HCT116 (cell line): Measurements from ENCODE around the gene CD200R1L. TPM values are rescaled to one million over a fixed set of nuclear protein-coding genes. Genes with fewer than 3 reads are reported as not detected.

Experiments
- ATAC-seq: fragments of 200-7000 bp; cut with Tn5 transposase; 2 replicates; pipeline ENCODE4 v1.9.1; 2020; ENCODE audit warnings: mild to moderate bottlenecking, moderate library complexity
- BruUV-seq: library from RNA; stranded (reverse); fragments of 400-500 nt; replicated peaks from 2 replicates; lab custom pipeline; 2021; lab: Mats Ljungman, UMichigan
- CTCF ChIA-PET: fragments of 300-600 bp; sonication (Branson Sonifier 250); formaldehyde crosslinking; loops from one replicate; lab custom pipeline; 2021; ENCODE audit warnings: antibody characterized with exemption; lab: Charles Lee
- POLR2A ChIA-PET: fragments of 300-600, 350-600 bp; sonication (Branson Sonifier 250); formaldehyde crosslinking; loops from one replicate; lab custom pipeline; 2021; ENCODE audit warnings: antibody characterized with exemption; lab: Charles Lee
- RAD21 ChIA-PET, 2 experiments: fragments of 300-600 bp; sonication (Branson Sonifier 250); formaldehyde crosslinking; loops; one replicate each; lab custom pipeline; 2023; ENCODE audit warnings: low total read pairs in 2 of 2; ENCODE audit not compliant: uncharacterized antibody in 2 of 2, unreplicated experiment in 2 of 2, low non-redundant PET in 1 of 2; lab: Charles Lee
- DNase-seq: peaks from one replicate; pipeline ENCODE4 v3.0.0-alpha.2; 2010; ENCODE audit warnings: low read depth, low spot score
- H2AFZ ChIP-seq: fragments of 200-600 bp; shearing (Covaris generic), sonication (generic); 2 replicates; pipeline ENCODE4 v1.6.1; 2017; ENCODE audit warnings: low read depth, mixed run types, mixed read lengths, antibody characterized with exemption, low read length; ENCODE audit not compliant: poor library complexity, severe bottlenecking
- H3K27ac ChIP-seq: 2 replicates; pipeline ENCODE4 v1.5.1; 2012; ENCODE audit warnings: low read depth, low read length
- H3K27me3 ChIP-seq: fragments of 200-600 bp; sonication (generic); 2 replicates; pipeline ENCODE4 v1.6.1; 2016; ENCODE audit warnings: mixed run types, low read length, mixed read lengths; ENCODE audit not compliant: insufficient read depth
- H3K36me3 ChIP-seq, 2 experiments: fragments of 200-500 bp in 1 of 2; fragments of 200-600 bp in 1 of 2; sonication (Bioruptor generic) in 1 of 2; sonication (generic) in 1 of 2; 2 replicates each; pipeline versions ENCODE4 v1.5.1 to v1.6.1; 2014 to 2016; ENCODE audit warnings: low read length in 2 of 2, inconsistent platforms in 1 of 2, mixed read lengths in 1 of 2, mixed run types in 1 of 2; ENCODE audit not compliant: insufficient read depth in 2 of 2, control insufficient read depth in 1 of 2
- H3K4me1 ChIP-seq, 2 experiments: fragments of 200-600 bp in 1 of 2; sonication (generic) in 1 of 2; 2 replicates each; pipeline versions ENCODE4 v1.5.1 to v1.6.1; 2012 to 2017; ENCODE audit warnings: low read length in 2 of 2, inconsistent platforms in 1 of 2, mild to moderate bottlenecking in 1 of 2, mixed read lengths in 1 of 2, mixed run types in 1 of 2, moderate library complexity in 1 of 2; ENCODE audit not compliant: insufficient read depth in 2 of 2, control insufficient read depth in 1 of 2
- H3K4me2 ChIP-seq: fragments of 200-600 bp; sonication (generic); 2 replicates; pipeline ENCODE4 v1.6.1; 2017; ENCODE audit warnings: mixed run types, low read length, mixed read lengths
- H3K4me3 ChIP-seq, 2 experiments: fragments of 200-600 bp in 1 of 2; sonication (generic) in 1 of 2; replicated peaks in 1 of 2; 2 replicates each; pipeline ENCODE4 v1.5.1; 2011 to 2016; ENCODE audit warnings: low read length in 2 of 2, control low read depth in 1 of 2, low read depth in 1 of 2, mild to moderate bottlenecking in 1 of 2, mixed read lengths in 1 of 2, mixed run types in 1 of 2
- H3K79me2 ChIP-seq: fragments of 200-600 bp; sonication (generic); 2 replicates; pipeline ENCODE4 v1.6.1; 2017; ENCODE audit warnings: mild to moderate bottlenecking, mixed run types, low read length, moderate library complexity, mixed read lengths; ENCODE audit not compliant: insufficient read depth
- H3K9ac ChIP-seq: fragments of 200-600 bp; sonication (generic); 2 replicates; pipeline ENCODE4 v1.6.1; 2016; ENCODE audit warnings: low read length, mixed read lengths
- H3K9me2 ChIP-seq: fragments of 200-600 bp; sonication (generic), shearing (Covaris generic); 2 replicates; pipeline ENCODE4 v1.6.1; 2017; ENCODE audit warnings: mixed run types, mild to moderate bottlenecking, moderate library complexity; ENCODE audit not compliant: insufficient read depth
- H3K9me3 ChIP-seq, 2 experiments: fragments of 200-500 bp in 1 of 2; fragments of 200-600 bp in 1 of 2; sonication (Bioruptor generic) in 1 of 2; sonication (generic) in 1 of 2; 2 replicates each; pipeline ENCODE4 v1.6.1; 2014 to 2017; ENCODE audit warnings: low read length in 2 of 2, mixed read lengths in 2 of 2, inconsistent platforms in 1 of 2, low read depth in 1 of 2, mild to moderate bottlenecking in 1 of 2, mixed run types in 1 of 2, moderate library complexity in 1 of 2; ENCODE audit not compliant: control insufficient read depth in 1 of 2, insufficient read depth in 1 of 2
- H4K20me1 ChIP-seq: fragments of 200-600 bp; sonication (generic), shearing (Covaris generic); 2 replicates; pipeline ENCODE4 v1.6.1; 2017; ENCODE audit warnings: mixed run types, mild to moderate bottlenecking, moderate library complexity; ENCODE audit not compliant: insufficient read depth
- ATF3 ChIP-seq: IDR thresholded peaks from 2 replicates; pipeline ENCODE4 v1.6.1; 2012
- CBX3 ChIP-seq: IDR thresholded peaks from 2 replicates; pipeline ENCODE4 v1.6.1; 2012; ENCODE audit warnings: low read depth
- CTCF ChIP-seq, 3 experiments: fragments of 200-600 bp in 1 of 3; sonication (generic) in 1 of 3; IDR thresholded peaks in 2 of 3; conservative IDR thresholded peaks in 1 of 3; 2 replicates each; pipeline ENCODE4 v1.5.1; 2012 to 2017; ENCODE audit warnings: low read depth in 2 of 3, low read length in 2 of 3, antibody characterized with exemption in 1 of 3, borderline replicate concordance in 1 of 3, control low read depth in 1 of 3, mild to moderate bottlenecking in 1 of 3, mixed read lengths in 1 of 3, mixed run types in 1 of 3, moderate library complexity in 1 of 3; ENCODE audit not compliant: insufficient read depth in 1 of 3
- EGR1 ChIP-seq: IDR thresholded peaks from 2 replicates; pipeline ENCODE4 v1.6.1; 2012; ENCODE audit warnings: low read depth
- ELF1 ChIP-seq: IDR thresholded peaks from 2 replicates; pipeline ENCODE4 v1.6.1; 2012; ENCODE audit warnings: low read depth, borderline replicate concordance
- EZH2 ChIP-seq: fragments of 200-600 bp; sonication (generic); IDR thresholded peaks from 2 replicates; pipeline ENCODE4 v1.6.1; 2017; ENCODE audit warnings: antibody characterized with exemption, mixed run types
- EZH2phosphoT487 ChIP-seq: fragments of 200-600 bp; IDR thresholded peaks from 2 replicates; pipeline ENCODE4 v1.6.1; 2018; ENCODE audit warnings: antibody characterized with exemption, borderline replicate concordance
- FOSL1 ChIP-seq: IDR thresholded peaks from 2 replicates; pipeline ENCODE4 v1.6.1; 2012; ENCODE audit warnings: low read depth
- POLR2A ChIP-seq: IDR thresholded peaks from 2 replicates; pipeline ENCODE4 v1.7.0; 2011; ENCODE audit warnings: borderline replicate concordance; ENCODE audit not compliant: insufficient read depth, insufficient read length; ENCODE audit errors: extremely low read depth
- POLR2AphosphoS5 ChIP-seq: IDR thresholded peaks from 2 replicates; pipeline ENCODE4 v1.6.1; 2011; ENCODE audit warnings: mild to moderate bottlenecking, low read depth, low read length, moderate library complexity
- RAD21 ChIP-seq: IDR thresholded peaks from 2 replicates; pipeline ENCODE4 v1.6.1; 2012; ENCODE audit warnings: low read depth, mild to moderate bottlenecking
- REST ChIP-seq: IDR thresholded peaks from 2 replicates; pipeline ENCODE4 v1.6.1; 2012; ENCODE audit warnings: low read depth
- SIN3A ChIP-seq: IDR thresholded peaks from 2 replicates; pipeline ENCODE4 v1.6.1; 2012; ENCODE audit warnings: low read depth
- SP1 ChIP-seq: IDR thresholded peaks from 2 replicates; pipeline ENCODE4 v1.6.1; 2012; ENCODE audit warnings: low read depth
- SRF ChIP-seq: IDR thresholded peaks from 2 replicates; pipeline ENCODE4 v1.6.1; 2012; ENCODE audit warnings: low read depth
- TCF7L2 ChIP-seq: IDR thresholded peaks from 2 replicates; pipeline ENCODE4 v1.7.0; 2011; ENCODE audit warnings: borderline replicate concordance, inconsistent platforms; ENCODE audit not compliant: insufficient read depth, insufficient read length; ENCODE audit errors: extremely low read depth
- ZFX ChIP-seq: fragments of 450-650 bp; IDR thresholded peaks from 2 replicates; pipeline ENCODE4 v1.6.1; 2017
- ZNF274 ChIP-seq: fragments of 200-500 bp; sonication (Bioruptor generic); IDR thresholded peaks from 2 replicates; pipeline ENCODE4 v1.6.1; 2014; ENCODE audit warnings: mild to moderate bottlenecking, low read depth, low read length, inconsistent platforms
- intact Hi-C: fragments of 100-400 bp; cut with micrococcal nuclease; formaldehyde crosslinking; loops from 2 replicates; pipeline ENCODE4 v1.10.0; 2022
- total RNA-seq: library from RNA; stranded (reverse); gene quantifications from one replicate; pipeline ENCODE4 v1.2.1, GENCODE V29; 2021; ENCODE audit not compliant: unreplicated experiment
- TF ChIP-seq, protein P1 (sequence below): IDR thresholded peaks from 2 replicates; pipeline ENCODE4 v1.6.1; 2011; ENCODE audit warnings: mild to moderate bottlenecking, low read length, moderate library complexity; ENCODE audit not compliant: insufficient replicate concordance; ENCODE audit errors: extremely low read depth

The CD200R1L gene
- total RNA-seq, 1 experiment from 2014 or later = not detected

DNA sequence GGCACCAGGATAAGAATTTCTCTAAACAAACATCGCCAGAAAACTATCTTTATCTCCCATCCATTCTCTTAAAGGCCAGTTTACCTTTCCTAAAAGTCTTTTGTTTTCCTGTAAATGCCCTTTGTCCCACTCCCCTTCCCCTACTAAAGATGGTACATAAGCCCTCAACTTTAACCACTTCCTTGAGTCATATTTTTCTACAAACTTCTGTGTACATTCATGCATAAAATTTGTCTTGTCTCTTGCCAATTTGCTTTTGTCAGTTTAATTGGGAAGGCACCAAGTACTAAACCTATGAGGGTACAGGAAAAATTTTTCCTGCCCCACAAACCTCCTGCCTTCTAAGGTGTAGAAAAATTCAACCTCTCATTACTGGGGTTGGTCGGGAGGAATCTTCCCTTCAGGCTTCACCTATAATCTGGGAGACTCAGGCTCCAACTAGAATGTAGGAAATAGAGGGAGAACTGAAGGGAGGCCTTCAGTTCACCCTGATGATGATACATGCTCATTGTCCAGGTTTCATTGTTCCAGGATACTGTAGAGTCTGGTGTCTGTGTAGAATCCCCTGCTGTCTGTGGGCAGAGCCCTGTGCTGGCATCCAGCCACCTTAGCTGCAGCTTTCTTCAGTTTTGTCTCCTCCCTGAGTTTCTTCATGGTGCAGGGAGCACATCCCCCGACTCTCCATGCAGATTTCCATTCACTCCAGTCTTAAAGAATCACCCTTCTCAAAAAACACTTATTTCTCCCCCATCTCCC, 53.2 kb downstream of the CD200R1L start:
- DNase-seq (no peak), ATAC-seq (no peak)
- Histone ChIP-seq H4K20me1 (no peaks in the 10 kb centered on the region), H3K79me2 (no peaks in the 10 kb centered on the region), H3K27ac (no peak overlapping the region), H3K36me3 (no peaks in the 10 kb centered on the region), H3K4me2 (no peak overlapping the region), H3K4me1 (no peaks in the 10 kb centered on the region), H3K9me2 (no peaks in the 10 kb centered on the region), H3K9ac (no peak overlapping the region), H3K4me3 (no peak overlapping the region), H3K27me3 (no peaks in the 10 kb centered on the region), H3K9me3 (no peaks in the 10 kb centered on the region), H2AFZ (no peak overlapping the region)
- ChIA-PET POLR2A (no interaction called here), CTCF (no interaction called here), RAD21 (no interaction called here)
- BruUV-seq = no TSS peak
- TF ChIP-seq SIN3A (no peak), CTCF (IDR thresholded peaks at IDR 0.05 in 2 of 3, conservative IDR thresholded peaks at IDR 0.05 in 1 of 3; ENCODE audit: borderline replicate concordance in 1 of 3, insufficient read depth in 1 of 3, low read depth in 2 of 3, low read length in 2 of 3) (no peak), SP1 (no peak), CBX3 (no peak), EZH2 (no peak), EGR1 (no peak), EZH2phosphoT487 (no peak), REST (no peak), ATF3 (no peak), TCF7L2 (no peak), POLR2AphosphoS5 (no peak), POLR2A (no peak), SRF (no peak), RAD21 (no peak), FOSL1 (no peak), ZNF274 (no peak), ZFX (no peak), ELF1 (no peak)
- TF ChIP-seq, protein P1, sequence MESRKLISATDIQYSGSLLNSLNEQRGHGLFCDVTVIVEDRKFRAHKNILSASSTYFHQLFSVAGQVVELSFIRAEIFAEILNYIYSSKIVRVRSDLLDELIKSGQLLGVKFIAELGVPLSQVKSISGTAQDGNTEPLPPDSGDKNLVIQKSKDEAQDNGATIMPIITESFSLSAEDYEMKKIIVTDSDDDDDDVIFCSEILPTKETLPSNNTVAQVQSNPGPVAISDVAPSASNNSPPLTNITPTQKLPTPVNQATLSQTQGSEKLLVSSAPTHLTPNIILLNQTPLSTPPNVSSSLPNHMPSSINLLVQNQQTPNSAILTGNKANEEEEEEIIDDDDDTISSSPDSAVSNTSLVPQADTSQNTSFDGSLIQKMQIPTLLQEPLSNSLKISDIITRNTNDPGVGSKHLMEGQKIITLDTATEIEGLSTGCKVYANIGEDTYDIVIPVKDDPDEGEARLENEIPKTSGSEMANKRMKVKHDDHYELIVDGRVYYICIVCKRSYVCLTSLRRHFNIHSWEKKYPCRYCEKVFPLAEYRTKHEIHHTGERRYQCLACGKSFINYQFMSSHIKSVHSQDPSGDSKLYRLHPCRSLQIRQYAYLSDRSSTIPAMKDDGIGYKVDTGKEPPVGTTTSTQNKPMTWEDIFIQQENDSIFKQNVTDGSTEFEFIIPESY = no peak
- intact Hi-C loops = no loop called here
